HEK293 (cell line): ENCODE results near the gene TMIGD1.

Experiments used
- CTCF ChIP-seq: fragments of 450-650 bp; formaldehyde crosslinking; IDR thresholded peaks from 2 replicates; pipeline ENCODE4 v1.5.1; 2016; ENCODE audit warnings: missing biosample characterization, missing genetic modification characterization
- KLF9 ChIP-seq: fragments of 450-650 bp; formaldehyde crosslinking; IDR thresholded peaks from 2 replicates; pipeline ENCODE4 v1.5.1; 2016; ENCODE audit warnings: missing biosample characterization, missing genetic modification characterization, low read depth
- ZNF362 ChIP-seq: fragments of 450-650 bp; formaldehyde crosslinking; IDR thresholded peaks from 2 replicates; pipeline ENCODE4 v1.5.1; 2016; ENCODE audit warnings: missing biosample characterization, missing genetic modification characterization
- ZNF621 ChIP-seq: fragments of 450-650 bp; formaldehyde crosslinking; IDR thresholded peaks from 2 replicates; pipeline ENCODE4 v1.5.1; 2017; ENCODE audit warnings: missing biosample characterization, missing genetic modification characterization

GRCh38 chr17:30274887-30275286, 59.0 kb downstream of the TMIGD1 start:
- TF ChIP-seq KLF9 (tag by site-specific recombination) (no peak), CTCF (tag by site-specific recombination) (no peak), ZNF362 (tag by site-specific recombination) (no peak), ZNF621 (tag by site-specific recombination) (no peak)
